Esophagus mucosa (tissue), 1 donor: ENCODE measurements around the gene PRSS8. TPM values are rescaled to one million over a fixed set of nuclear protein-coding genes. Genes with fewer than 3 reads are reported as not detected.

Experiments
- ATAC-seq: fragments of 200-7000 bp; cut with Tn5 transposase; one replicate; pipeline ENCODE4 v1.9.1; 2020
- total RNA-seq: library from RNA; stranded (reverse); gene quantifications from one replicate; pipeline ENCODE4 v1.2.4, GENCODE V29; 2023
- donor health status: DM: yes; HTN: yes; CAD: no.

Gene PRSS8
- total RNA-seq, 1 donor from 2014 or later: 59.3 TPM

GRCh38 chr16:31128711-31129567 lies 6.6 kb downstream of the PRSS8 start:
- ATAC-seq: peak; percentile 18

- no peak for ATAC-seq
These were observed 8.3 kb downstream of the PRSS8 start for GRCh38 chr16:31127182-31127581.

- no peak for ATAC-seq
These were observed 9.7 kb downstream of the PRSS8 start for GRCh38 chr16:31125844-31126243.

- ATAC-seq: no peak
These were observed 15.4 kb downstream of the PRSS8 start for GRCh38 chr16:31120129-31120528.

- ATAC-seq: peak; percentile 68
These were observed 17.0 kb downstream of the PRSS8 start for GRCh38 chr16:31118223-31119155.

GRCh38 chr16:31117384-31118222 lies 17.9 kb downstream of the PRSS8 start, which contains the start of gene KAT8:
Gene KAT8, plus strand, starts transcription at chr16:31117664. Its CDS starts 18 bp downstream, at chr16:31117682.
- ATAC-seq: peak; percentile 97

GRCh38 chr16:31114468-31114867 lies 21.1 kb downstream of the PRSS8 start:
- no peak for ATAC-seq

GRCh38 chr16:31113121-31114120 lies 22.1 kb downstream of the PRSS8 start:
- no peak for ATAC-seq

GRCh38 chr16:31112711-31113110 lies 22.8 kb downstream of the PRSS8 start:
- ATAC-seq: no peak

- ATAC-seq: no peak
These were observed 23.6 kb downstream of the PRSS8 start for GRCh38 chr16:31111881-31112466.

GRCh38 chr16:31110106-31111034 lies 25.2 kb downstream of the PRSS8 start:
- no peak for ATAC-seq

- no peak for ATAC-seq
These were observed 25.9 kb downstream of the PRSS8 start for GRCh38 chr16:31109622-31110021.

- peak; percentile 9 for ATAC-seq
These were observed 26.6 kb downstream of the PRSS8 start for GRCh38 chr16:31108794-31109558.

- peak; percentile 68 for ATAC-seq
These were observed 27.3 kb downstream of the PRSS8 start, which contains the start of gene BCKDK for GRCh38 chr16:31108035-31108793. Gene BCKDK, plus strand, starts transcription at chr16:31108386. Its CDS starts 838 bp downstream, at chr16:31109224.

GRCh38 chr16:31107465-31107867 lies 28.1 kb downstream of the PRSS8 start:
- ATAC-seq: no peak

- no peak for ATAC-seq
These were observed 28.7 kb downstream of the PRSS8 start for GRCh38 chr16:31106509-31107464.
